Right lobe of liver (tissue), 6 donors: ENCODE results near the gene EDC4. TPM values are rescaled to one million over a fixed set of nuclear protein-coding genes. Genes with fewer than 3 reads are reported as not detected.

Experiments
- ATAC-seq, 4 donors: fragments of 200-7000 bp; cut with Tn5 transposase; one replicate each; pipeline ENCODE4 v1.9.1; 2020; ENCODE audit warnings: mild to moderate bottlenecking in 4 of 4, moderate library complexity in 4 of 4
- DNase-seq, 3 donors: peaks; one replicate each; pipeline ENCODE4 v3.0.0-alpha.2; 2020
- H3K27ac ChIP-seq, 3 donors: fragments of 200-600 bp; one replicate each; pipeline ENCODE4 v1.8.0; 2022
- H3K27me3 ChIP-seq, 2 donors: fragments of 200-600 bp; one replicate each; pipeline ENCODE4 v1.8.0; 2022
- H3K36me3 ChIP-seq, 4 donors: fragments of 200-600 bp; sonication (generic) in 1 of 4; one replicate each; pipeline versions ENCODE4 v1.5.1 to v1.8.0; 2017 to 2022; ENCODE audit warnings: control low read depth in 1 of 4
- H3K4me1 ChIP-seq, 4 donors: fragments of 200-600 bp; sonication (generic) in 1 of 4; one replicate each; pipeline versions ENCODE4 v1.5.1 to v1.8.0; 2017 to 2022; ENCODE audit warnings: control low read depth in 1 of 4
- H3K4me3 ChIP-seq, 3 donors: fragments of 200-600 bp; one replicate each; pipeline ENCODE4 v1.8.0; 2022
- H3K9me3 ChIP-seq, 4 donors: fragments of 200-600 bp; sonication (generic) in 1 of 4; one replicate each; pipeline versions ENCODE4 v1.5.1 to v1.8.0; 2017 to 2022; ENCODE audit warnings: control low read depth in 1 of 4
- CTCF ChIP-seq, 4 donors: fragments of 200-600 bp in 3 of 4; fragments of 450-650 bp in 1 of 4; IDR thresholded peaks; one replicate each; pipeline versions ENCODE4 v1.5.1 to v1.8.0; 2016 to 2022; ENCODE audit warnings: antibody characterized with exemption in 4 of 4, mild to moderate bottlenecking in 2 of 4
- POLR2A ChIP-seq: fragments of 450-650 bp; IDR thresholded peaks from one replicate; pipeline ENCODE4 v1.6.1; 2017; ENCODE audit warnings: antibody characterized with exemption, mild to moderate bottlenecking
- WGBS: methylation state at CpG from one replicate; pipeline ENCODE4 v1.1.6; 2018; ENCODE audit warnings: low coverage, low lambda C conversion rate; ENCODE audit not compliant: insufficient coverage; ENCODE audit errors: missing lambda C conversion rate; 5-methylcytosine and 5-hydroxymethylcytosine counted together
- intact Hi-C, 2 donors: fragments of 100-400 bp; cut with DNase I; formaldehyde crosslinking; loops; one replicate each; pipeline versions ENCODE4 v1.11.2 to v1.14.1; 2022
- small RNA-seq, 2 experiments: library from RNA; depleted of rRNA; stranded (forward); fragments of <200 nt; gene quantifications; one replicate each; pipeline ENCODE3, GENCODE V24; 2016
- total RNA-seq, 6 experiments: library from RNA; depleted of rRNA in 2 of 6; stranded (reverse); fragments of >200 nt in 2 of 6; fragmentation: NEBNext Ultra II Directional in 3 of 6; extraction: Animal tissue kit (Norgen Biotek cat#: 25700) in 3 of 6; gene quantifications; one replicate each; pipeline versions ENCODE4 v1.1.0 to v1.2.4, GENCODE V29; 2016 to 2023
- donor health status: DM: no; HTN: yes; CAD: no.
- donor health status: DM: no; HTN: no; CAD: no.
- donor health status: DM: no; HTN: no; CAD: no.
- donor health status: DM: no; HTN: yes; CAD: no.
- donor health status: DM: no; HTN: yes; CAD: no.

Gene EDC4
- total RNA-seq, 6 experiments from 2014 or later, result 16.2 to 25.4 (median 19.5) TPM

GRCh38 chr16:67930191-67930590 lies 57.3 kb downstream of the EDC4 start:
- 87% methylated on average over 9 of the region's 14 CpGs for WGBS
- Histone ChIP-seq H3K4me1 (peaks cover 0 to 5% (median 2%) of the 10 kb centered on the region in 4 donors), H3K27me3 (no peaks in the 10 kb centered on the region), H3K4me3 (no peak overlapping the region), H3K9me3 (no peaks in the 10 kb centered on the region), H3K27ac (no peak overlapping the region), H3K36me3 (peaks cover 0 to 4% (median 1%) of the 10 kb centered on the region in 4 donors)
- ATAC-seq (no peak), DNase-seq (no peak)
- TF ChIP-seq CTCF (IDR thresholded peaks at IDR 0.05), result no peak
- no peak for TF ChIP-seq POLR2A
- intact Hi-C loops, result no loop called here

- no peak for TF ChIP-seq CTCF (IDR thresholded peaks at IDR 0.05)
- no peak for TF ChIP-seq POLR2A
- Histone ChIP-seq H3K4me1 (peaks cover 0 to 8% (median 3%) of the 10 kb centered on the region in 4 donors), H3K4me3 (no peak overlapping the region), H3K9me3 (no peaks in the 10 kb centered on the region), H3K36me3 (peaks cover 0 to 4% (median 1%) of the 10 kb centered on the region in 4 donors), H3K27me3 (no peaks in the 10 kb centered on the region), H3K27ac (no peak overlapping the region)
- DNase-seq (no peak), ATAC-seq (no peak)
- WGBS, result 89% methylated on average over 7 of the region's 17 CpGs
- intact Hi-C loops, result no loop called here
Observed at GRCh38 chr16:67930678-67931211, 57.9 kb downstream of the EDC4 start.

Small RNAs within 50 kb of the gene (small RNA-seq; reads per million reads assigned to genes)
- gene AC040162.2 (0 reads per million in 2 experiments), gene NRN1L (0 reads per million in 2 experiments)

Other genes starting within 250 kb of the EDC4 start
- 1 to 10 TPM in 3 of 6 experiments, under 1 TPM in 3; 0.39 to 3.4 (median 0.88) TPM for gene CARMIL2, start 227.9 kb upstream of the EDC4 start, total RNA-seq
- 1 to 10 TPM; 4.0 to 8.2 (median 5.9) TPM for gene ACD, start 212.8 kb upstream of the EDC4 start, total RNA-seq
- 1 to 10 TPM; 1.3 to 4.8 (median 2.6) TPM for gene PARD6A, start 212.1 kb upstream of the EDC4 start, total RNA-seq
- gene ENKD1, start 206.3 kb upstream of the EDC4 start, total RNA-seq, result 1 to 10 TPM; 4.4 to 8.9 (median 7.3) TPM
- gene C16orf86, start 206.2 kb upstream of the EDC4 start, total RNA-seq, result 1 to 10 TPM; 1.4 to 4.3 (median 2.5) TPM
- gene GFOD2, start 153.7 kb upstream of the EDC4 start, total RNA-seq, result 10 to 100 TPM; 19.7 to 39.7 (median 24.6) TPM
- gene RANBP10, start 66.5 kb upstream of the EDC4 start, total RNA-seq, result 10 to 100 TPM; 15.1 to 38.4 (median 22.7) TPM
- gene TSNAXIP1, start 66.2 kb upstream of the EDC4 start, total RNA-seq, result 1 to 10 TPM in 3 of 6 experiments, under 1 TPM in 3; 0.42 to 1.2 (median 0.99) TPM
- 10 to 100 TPM in 4 of 6 experiments, 1 to 10 TPM in 2; 8.9 to 23.9 (median 11.7) TPM for gene THAP11, start 30.7 kb upstream of the EDC4 start, total RNA-seq
- gene NUTF2, start 26.1 kb upstream of the EDC4 start, total RNA-seq, result 10 to 100 TPM; 23.4 to 67.8 (median 33.9) TPM
- gene CENPT, start 25.4 kb upstream of the EDC4 start, total RNA-seq, result 10 to 100 TPM; 12.2 to 21.1 (median 18.2) TPM
- under 1 TPM in 1 of 6 experiments, not detected in 5; 0.84 TPM for gene NRN1L, start 11.8 kb downstream of the EDC4 start, total RNA-seq
- 10 to 100 TPM in 4 of 6 experiments, 1 to 10 TPM in 2; 6.7 to 22.6 (median 13.2) TPM for gene PSKH1, start 20.2 kb downstream of the EDC4 start, total RNA-seq
- under 1 TPM in 3 of 6 experiments, not detected in 3; 0.12 to 0.49 (median 0.44) TPM for gene CTRL, start 58.8 kb downstream of the EDC4 start, total RNA-seq
- gene PSMB10, start 63.8 kb downstream of the EDC4 start, total RNA-seq, result 10 to 100 TPM; 19.0 to 39.6 (median 22.7) TPM
- gene LCAT, start 71.1 kb downstream of the EDC4 start, total RNA-seq, result 100 to 1,000 TPM in 4 of 6 experiments, 10 to 100 TPM in 2; 29.4 to 207 (median 137) TPM
- 10 to 100 TPM; 17.2 to 40.0 (median 21.9) TPM for gene SLC12A4, start 95.6 kb downstream of the EDC4 start, total RNA-seq
- gene DPEP3, start 107.4 kb downstream of the EDC4 start, total RNA-seq, result under 1 TPM in 1 of 6 experiments, not detected in 5; 0.10 TPM
- 1 to 10 TPM in 5 of 6 experiments, under 1 TPM in 1; 0.93 to 2.3 (median 1.6) TPM for gene DPEP2, start 126.4 kb downstream of the EDC4 start, total RNA-seq
- not detected for gene DPEP2NB, start 142.9 kb downstream of the EDC4 start, total RNA-seq
- gene DDX28, start 150.2 kb downstream of the EDC4 start, total RNA-seq, result 1 to 10 TPM; 5.4 to 10.0 (median 6.3) TPM
- 10 to 100 TPM in 2 of 6 experiments, 1 to 10 TPM in 4; 7.9 to 16.4 (median 9.2) TPM for gene DUS2, start 150.2 kb downstream of the EDC4 start, total RNA-seq
- gene NFATC3, start 212.3 kb downstream of the EDC4 start, total RNA-seq, result 10 to 100 TPM; 19.9 to 30.1 (median 25.1) TPM